Measurements from ENCODE around the gene ACAD10.

The ACAD10 gene

GRCh38 chr12:111799758-111800157, 113.9 kb downstream of the ACAD10 start:
- Mint-ChIP-seq H3K27me3 (no peaks in the 10 kb centered on the region), H3K36me3 (no peaks in the 10 kb centered on the region), H3K27ac (no peak overlapping the region), H3K9me3 (no peaks in the 10 kb centered on the region), H3K4me1 (no peaks in the 10 kb centered on the region), H3K4me3 (no peak overlapping the region)

GRCh38 chr12:111803038-111803626, 117.3 kb downstream of the ACAD10 start:
- Mint-ChIP-seq H3K4me1 (no peaks in the 10 kb centered on the region), H3K9me3 (no peaks in the 10 kb centered on the region), H3K4me3 (no peak overlapping the region), H3K36me3 (no peaks in the 10 kb centered on the region), H3K27me3 (no peaks in the 10 kb centered on the region), H3K27ac (no peak overlapping the region)

GRCh38 chr12:111803851-111804250, 118.0 kb downstream of the ACAD10 start:
- Mint-ChIP-seq H3K9me3 (no peaks in the 10 kb centered on the region), H3K4me1 (no peaks in the 10 kb centered on the region), H3K36me3 (no peaks in the 10 kb centered on the region), H3K27ac (no peak overlapping the region), H3K4me3 (no peak overlapping the region), H3K27me3 (no peaks in the 10 kb centered on the region)

- no peaks in the 10 kb centered on the region for H3K4me1 Mint-ChIP-seq
- H3K27me3 Mint-ChIP-seq = no peaks in the 10 kb centered on the region
- H3K4me3 Mint-ChIP-seq = no peak overlapping the region
- no peaks in the 10 kb centered on the region for H3K36me3 Mint-ChIP-seq
- H3K27ac Mint-ChIP-seq = no peak overlapping the region
- no peaks in the 10 kb centered on the region for H3K9me3 Mint-ChIP-seq
Measured at GRCh38 chr12:111806304-111806703, 120.5 kb downstream of the ACAD10 start.

All from activated naive CD4-positive, alpha-beta T cell treated with anti-CD3 and anti-CD28 coated beads, Interleukin-2, amount 50 U/mL, for 24 hours (primary cell).